HG03045 (cell line): ENCODE measurements around the gene TTF1.

Experiments used
- ATAC-seq: cut with Tn5 transposase; IDR thresholded peaks from one replicate; pipeline ENCODE4 v1.9.1; 2021; ENCODE audit warnings: mild to moderate bottlenecking, moderate library complexity; ENCODE audit not compliant: unreplicated experiment

TTF1 gene

DNA sequence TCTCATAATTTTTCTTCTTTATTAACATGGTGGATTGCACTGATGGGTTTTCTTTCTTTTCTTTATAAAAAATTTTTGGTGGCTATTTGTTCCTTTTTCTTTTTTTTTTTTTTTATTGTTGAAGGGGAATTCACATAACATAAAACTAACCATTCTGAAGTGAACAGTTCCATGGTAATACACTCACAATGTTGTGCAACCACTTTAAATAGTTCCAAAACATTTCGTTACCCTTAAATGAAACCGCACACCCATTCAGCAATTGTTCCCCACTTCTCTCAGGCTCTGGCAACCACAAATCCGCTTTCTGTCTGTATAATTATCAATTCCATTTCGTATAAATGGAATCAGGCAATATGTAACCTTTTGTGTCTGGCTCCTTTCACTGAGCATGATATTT, 40.2 kb downstream of the TTF1 start:
- no peak for ATAC-seq

DNA sequence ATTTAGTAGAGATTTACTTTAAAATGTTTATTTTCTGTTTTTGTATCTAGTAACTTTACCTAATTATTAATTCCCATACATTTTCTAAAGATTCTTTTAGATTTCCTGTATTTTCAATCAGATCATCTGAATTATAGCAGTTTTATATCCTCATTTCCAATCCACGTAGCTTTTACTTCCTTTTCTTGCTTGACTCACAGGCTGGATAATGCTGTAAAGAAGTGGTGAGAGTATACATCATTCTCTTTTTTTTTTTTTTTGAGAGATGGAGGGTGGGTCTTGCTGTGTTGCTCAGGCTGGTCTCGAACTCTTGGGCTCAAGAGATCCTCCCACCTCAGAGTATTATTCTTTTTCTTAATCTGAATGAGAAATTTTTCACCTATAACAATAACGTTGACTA, 40.7 kb downstream of the TTF1 start:
- no peak for ATAC-seq

GRCh38 chr9:132364068-132364467, 42.6 kb downstream of the TTF1 start:
- ATAC-seq = no peak

- no peak for ATAC-seq
Observed at GRCh38 chr9:132357764-132358163, 48.9 kb downstream of the TTF1 start.

DNA sequence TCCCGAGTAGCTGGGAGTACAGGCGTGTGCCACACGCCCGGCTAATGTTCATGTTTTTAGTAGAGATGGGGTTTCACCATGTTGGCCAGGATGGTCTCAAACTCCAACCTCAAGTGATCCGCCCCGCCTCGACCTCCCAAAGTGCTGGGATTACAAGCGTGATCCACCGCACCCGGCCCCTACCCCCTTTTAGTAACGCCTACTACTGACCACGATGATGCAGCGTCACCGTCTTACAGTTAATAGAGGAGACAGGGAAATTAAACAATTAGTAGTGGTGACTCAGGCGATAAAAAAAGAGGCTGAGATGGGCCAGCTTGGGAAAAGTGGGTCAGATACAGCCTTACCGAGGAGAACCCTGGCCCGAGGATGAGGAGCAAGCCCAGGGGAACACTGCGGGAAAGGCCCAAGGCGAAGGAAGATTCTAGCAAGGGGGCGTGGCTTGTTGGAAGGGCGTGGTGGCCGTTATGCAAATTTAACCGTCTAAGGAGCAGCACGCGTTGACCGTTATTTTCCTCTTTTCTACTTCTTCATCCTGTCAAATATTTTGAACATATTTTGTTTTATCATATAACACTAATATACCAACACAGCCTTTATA, 50.2 kb downstream of the TTF1 start:
- ATAC-seq = no peak

- ATAC-seq = peak; percentile 89
Observed at GRCh38 chr9:132354637-132355355, 51.8 kb downstream of the TTF1 start, which contains the start of gene SETX. TSS of gene SETX (minus strand) at chr9:132354986. CDS start at chr9:132349428, 5,558 bp downstream.

- no peak for ATAC-seq
Observed at GRCh38 chr9:132351404-132352045, 55.1 kb downstream of the TTF1 start.

DNA sequence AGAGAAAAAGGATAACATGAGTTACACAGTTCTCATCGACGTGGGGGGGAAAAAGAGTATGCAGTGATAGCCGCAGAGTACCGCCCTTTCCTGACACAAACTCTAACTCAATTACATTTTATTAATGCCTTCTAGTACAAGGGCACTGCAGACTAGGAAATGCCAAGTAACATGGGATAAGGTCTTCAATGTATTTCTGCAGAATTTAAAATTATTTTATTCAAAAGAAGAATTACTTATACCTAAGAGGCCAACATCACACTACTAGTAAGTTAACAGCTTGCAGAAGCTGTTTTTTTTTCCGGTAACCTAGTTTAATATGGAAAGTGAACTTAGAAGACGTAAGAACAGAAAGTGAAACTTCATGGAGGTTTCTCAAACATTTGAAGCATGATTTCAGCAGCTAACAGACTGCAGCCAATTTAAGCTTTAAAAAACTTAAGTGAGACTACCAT, 55.8 kb downstream of the TTF1 start:
- ATAC-seq = no peak

DNA sequence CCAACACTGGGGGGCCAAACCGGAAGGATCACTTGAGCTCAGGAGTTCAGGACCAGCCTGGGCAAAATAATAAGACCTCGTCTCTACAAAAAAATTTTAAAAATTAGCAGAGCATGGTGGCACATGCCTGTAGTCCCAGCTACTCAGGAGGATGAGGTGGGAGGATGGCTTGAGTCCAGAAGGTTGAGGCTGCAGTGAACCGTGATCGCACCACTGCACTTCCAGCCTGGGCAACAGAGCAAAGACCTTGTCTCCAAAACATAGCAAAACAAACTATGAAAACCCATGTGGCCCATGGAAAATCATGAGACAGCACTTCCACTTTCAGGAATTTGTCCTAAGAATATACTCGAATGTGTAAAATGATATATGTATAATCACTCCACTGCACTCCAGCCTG, 58.0 kb downstream of the TTF1 start:
- ATAC-seq = no peak

DNA sequence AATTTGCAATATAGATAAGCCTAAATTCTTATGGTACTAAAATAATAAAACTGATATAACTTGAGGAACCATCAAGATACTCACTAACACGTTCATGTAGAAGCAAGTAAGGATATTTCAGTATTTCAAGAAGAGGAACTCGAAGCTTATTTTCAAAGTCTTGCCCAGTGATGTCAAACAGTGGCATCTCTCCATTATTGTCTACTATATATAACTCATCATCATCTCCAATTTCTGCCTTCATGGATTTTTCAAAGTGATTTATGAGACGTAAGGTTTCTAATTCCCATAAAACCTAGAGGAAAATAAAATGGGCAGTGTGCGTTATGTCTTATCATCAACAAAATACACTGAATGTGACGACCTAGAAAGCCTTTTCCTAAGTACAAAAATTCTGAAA, 60.5 kb downstream of the TTF1 start:
- no peak for ATAC-seq

DNA sequence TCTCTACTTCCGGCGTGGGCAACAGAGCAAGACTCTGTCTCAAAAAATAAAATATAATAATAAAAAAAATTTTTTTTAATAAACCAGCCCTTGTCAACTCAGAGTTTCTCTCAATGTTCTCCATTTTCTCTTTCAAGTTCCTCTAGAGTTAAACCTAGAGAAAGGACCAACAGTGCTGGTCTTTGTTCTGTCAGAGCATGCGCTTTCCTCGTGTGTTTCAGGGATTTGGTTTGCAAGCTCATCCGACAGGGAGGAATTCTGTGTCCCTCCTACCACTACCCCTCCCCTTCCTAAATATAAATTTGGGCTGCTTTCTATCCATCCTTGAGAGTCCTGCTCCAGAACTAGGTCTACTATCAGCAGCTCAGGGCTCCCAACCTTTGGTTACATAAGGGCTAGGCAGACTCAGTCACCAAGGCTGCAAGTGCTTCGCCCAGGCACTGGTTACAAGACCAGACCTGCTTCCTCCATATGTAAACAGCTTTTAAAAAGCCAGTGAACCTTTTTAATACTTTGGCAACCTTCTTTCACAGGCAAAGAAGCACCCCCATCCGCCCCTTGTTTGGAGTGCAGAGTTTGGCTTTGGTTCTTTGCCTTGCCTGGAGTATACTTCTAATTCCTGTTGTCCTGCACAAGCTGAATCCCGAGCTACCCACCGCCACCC, 65.3 kb downstream of the TTF1 start:
- no peak for ATAC-seq

- no peak for ATAC-seq
Observed at GRCh38 chr9:132334364-132334763, 72.3 kb downstream of the TTF1 start.

GRCh38 chr9:132333556-132333955, 73.1 kb downstream of the TTF1 start:
- no peak for ATAC-seq

GRCh38 chr9:132328580-132328979, 78.1 kb downstream of the TTF1 start:
- ATAC-seq = no peak

DNA sequence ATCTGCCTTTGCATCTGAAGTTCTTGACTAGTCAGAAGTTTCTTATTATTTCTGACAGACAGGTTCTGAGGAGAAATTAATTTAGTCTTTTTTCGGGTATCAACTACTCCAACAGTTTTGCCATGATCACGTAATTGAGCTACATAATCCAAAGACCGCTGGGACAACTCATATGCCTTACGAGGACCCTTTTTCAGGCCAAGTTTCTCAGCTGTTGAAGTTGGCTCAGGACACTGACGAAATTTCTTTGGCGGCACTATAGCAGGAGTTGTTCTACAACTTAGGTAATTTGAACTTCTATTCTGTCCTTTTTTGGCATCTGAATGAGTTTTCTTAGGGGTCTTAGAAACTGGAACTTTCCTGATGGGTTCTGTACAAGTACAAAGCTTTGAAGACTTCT, 79.1 kb downstream of the TTF1 start:
- no peak for ATAC-seq
